HG03095 (cell line): ENCODE data around the gene MOXD1.
"Not testable (repeated sequence)": the region's sequence is repeated elsewhere in the genome, so short reads cannot be mapped to it uniquely, and the experiment has no call there.

Experiments used
- ATAC-seq: cut with Tn5 transposase; IDR thresholded peaks from one replicate; pipeline ENCODE4 v1.9.1; 2021; ENCODE audit warnings: moderate library complexity; ENCODE audit not compliant: unreplicated experiment

Gene MOXD1

GRCh38 chr6:132285004-132285780, 116.1 kb downstream of the MOXD1 start:
- ATAC-seq, result no peak

- ATAC-seq, result no peak
Observed at GRCh38 chr6:132282696-132283095, 118.6 kb downstream of the MOXD1 start.

- no peak for ATAC-seq
Observed at GRCh38 chr6:132280436-132280835, 120.8 kb downstream of the MOXD1 start.

- ATAC-seq, result peak; percentile 96
Observed at GRCh38 chr6:132279592-132280139, 121.6 kb downstream of the MOXD1 start.

GRCh38 chr6:132275066-132275970, 126.0 kb downstream of the MOXD1 start:
- no peak for ATAC-seq

- ATAC-seq, result no peak
Observed at GRCh38 chr6:132272776-132273175, 128.5 kb downstream of the MOXD1 start.

GRCh38 chr6:132270726-132271402, 130.4 kb downstream of the MOXD1 start:
- no peak for ATAC-seq

- not testable (repeated sequence) for ATAC-seq
Observed at GRCh38 chr6:132268666-132269065, 132.6 kb downstream of the MOXD1 start.

- ATAC-seq, result no peak
Observed at GRCh38 chr6:132268209-132268608, 133.1 kb downstream of the MOXD1 start.

- no peak for ATAC-seq
Observed at GRCh38 chr6:132265451-132266097, 135.7 kb downstream of the MOXD1 start.

GRCh38 chr6:132264021-132264500, 137.2 kb downstream of the MOXD1 start:
- no peak for ATAC-seq

- no peak for ATAC-seq
Observed at GRCh38 chr6:132261354-132261753, 139.9 kb downstream of the MOXD1 start.

- ATAC-seq, result no peak
Observed at GRCh38 chr6:132259070-132259469, 142.2 kb downstream of the MOXD1 start.

- ATAC-seq, result no peak
Observed at GRCh38 chr6:132257561-132257960, 143.7 kb downstream of the MOXD1 start.

- ATAC-seq, result no peak
Observed at GRCh38 chr6:132256457-132256856, 144.8 kb downstream of the MOXD1 start.

- ATAC-seq, result no peak
Observed at GRCh38 chr6:132253906-132254305, 147.4 kb downstream of the MOXD1 start.

- ATAC-seq, result no peak
Observed at GRCh38 chr6:132253211-132253610, 148.1 kb downstream of the MOXD1 start.

GRCh38 chr6:132252113-132252512, 149.2 kb downstream of the MOXD1 start:
- no peak for ATAC-seq

- ATAC-seq, result no peak
Observed at GRCh38 chr6:132251711-132252110, 149.6 kb downstream of the MOXD1 start.

- ATAC-seq, result no peak
Observed at GRCh38 chr6:132247381-132248159, 153.7 kb downstream of the MOXD1 start.
